ENCODE data around the gene CFAP61.
A peak's percentile ranks its signal among the peaks of the same experiment; 100 is the strongest.
"Not testable (repeated sequence)": the region's sequence is repeated elsewhere in the genome, so short reads cannot be mapped to it uniquely, and the experiment has no call there.

Gene CFAP61

DNA sequence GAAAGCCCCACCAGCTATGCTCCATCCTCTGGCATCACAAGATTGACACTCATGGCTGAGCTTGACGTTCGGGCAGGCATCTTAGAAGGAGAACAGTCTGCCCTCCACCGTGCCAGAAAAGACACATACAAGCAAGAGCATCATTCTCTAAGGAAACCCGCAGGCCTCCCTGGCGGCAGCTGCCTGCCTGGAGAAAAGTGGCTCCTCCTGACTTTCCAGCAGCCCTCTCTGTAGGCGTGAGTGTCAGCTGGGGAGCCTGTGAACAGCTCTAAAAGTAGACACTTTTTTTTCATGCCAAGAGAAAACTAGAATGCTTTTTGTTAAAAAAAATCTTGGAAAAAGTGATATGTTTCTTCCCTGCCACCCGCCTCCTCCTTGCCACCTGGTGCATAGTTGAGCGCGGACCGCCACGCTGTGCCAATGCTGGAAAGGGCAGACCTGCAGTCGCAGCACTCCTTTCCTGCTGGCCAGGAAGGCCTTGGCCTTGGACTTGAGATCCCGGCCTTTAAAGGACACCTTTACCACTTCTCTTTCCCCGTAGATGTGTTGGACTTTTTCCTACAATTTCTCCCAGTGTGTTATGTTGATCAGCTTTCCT, 285.9 kb downstream of the CFAP61 start:
- DNase-seq: no peak

DNA sequence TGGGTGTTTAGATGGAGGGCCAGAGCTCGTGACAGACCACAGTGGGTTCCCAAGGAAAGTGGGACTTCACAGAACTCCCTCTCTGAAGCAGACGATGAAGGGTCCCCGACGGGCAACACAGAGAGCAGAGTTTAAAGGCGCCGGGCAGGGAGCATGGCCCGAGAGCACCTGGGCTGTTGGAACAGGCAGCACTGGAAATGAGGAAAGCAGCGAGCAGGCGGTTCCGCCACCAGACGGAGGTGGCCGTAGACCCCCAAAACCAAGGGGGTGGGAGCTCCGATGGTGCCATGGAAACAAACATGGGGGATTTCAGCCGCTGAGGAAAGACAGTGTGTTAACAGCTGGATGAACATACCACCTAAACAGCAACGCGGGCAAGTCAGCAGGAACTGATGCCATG, 288.1 kb downstream of the CFAP61 start:
- DNase-seq: no peak

DNA sequence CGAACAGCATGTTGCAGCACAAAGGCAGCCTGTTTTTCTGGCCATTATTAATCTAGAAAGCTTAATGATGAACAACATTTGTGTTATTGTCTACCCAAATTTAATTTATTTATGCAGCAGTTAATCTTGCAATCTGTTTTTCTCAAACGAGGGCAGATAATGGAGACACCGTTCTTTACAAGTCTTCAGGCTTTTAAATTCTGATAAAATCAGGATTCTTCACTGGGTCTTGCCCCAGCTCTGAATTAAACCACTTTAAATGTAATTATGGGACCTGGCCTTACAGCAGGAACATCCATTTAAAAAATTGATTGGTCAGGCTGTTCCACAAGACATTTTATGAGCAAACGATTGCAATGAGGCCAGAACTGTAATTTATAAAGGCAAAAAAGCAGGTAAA, 289.0 kb downstream of the CFAP61 start:
- no peak for DNase-seq

DNA sequence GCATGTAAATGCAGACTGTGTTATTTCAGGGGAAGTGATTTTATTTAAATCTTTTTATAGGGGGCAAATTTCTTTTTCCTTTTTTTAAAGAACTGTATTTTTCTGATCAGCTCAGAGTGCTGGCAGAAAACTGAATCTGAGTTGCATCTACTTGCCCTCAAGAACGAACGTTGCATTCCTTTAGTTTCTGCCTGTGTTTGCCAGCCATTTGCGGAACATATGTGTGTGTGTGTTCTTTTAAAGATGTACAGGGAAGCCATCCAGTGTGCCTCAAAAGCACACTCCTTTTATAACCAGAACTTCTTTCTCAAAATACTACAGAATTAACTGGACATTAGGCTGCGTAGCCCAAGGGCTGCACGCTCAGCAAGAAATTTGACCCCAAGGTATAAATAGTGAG, 289.7 kb downstream of the CFAP61 start:
- no peak for DNase-seq

DNA sequence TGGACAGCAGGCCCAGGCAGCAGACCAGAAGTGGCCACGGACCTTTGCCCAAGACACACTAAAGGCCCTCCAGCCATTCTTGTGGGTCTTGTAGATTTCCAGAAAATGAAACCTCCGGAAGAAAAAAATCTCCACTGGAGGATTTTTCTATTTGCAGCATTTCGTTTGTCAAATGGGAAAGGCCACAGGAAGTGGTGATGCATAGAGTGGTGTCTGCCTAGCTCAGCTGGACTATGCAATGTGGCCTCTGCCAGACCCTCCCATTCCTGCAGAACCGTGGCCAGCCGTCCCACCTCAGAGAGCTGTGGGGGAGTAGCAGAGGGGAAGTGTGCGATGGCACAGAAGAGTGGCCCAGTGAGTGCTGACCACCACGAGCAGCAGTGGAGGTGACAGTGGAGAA, 291.6 kb downstream of the CFAP61 start:
- DNase-seq: no peak

DNA sequence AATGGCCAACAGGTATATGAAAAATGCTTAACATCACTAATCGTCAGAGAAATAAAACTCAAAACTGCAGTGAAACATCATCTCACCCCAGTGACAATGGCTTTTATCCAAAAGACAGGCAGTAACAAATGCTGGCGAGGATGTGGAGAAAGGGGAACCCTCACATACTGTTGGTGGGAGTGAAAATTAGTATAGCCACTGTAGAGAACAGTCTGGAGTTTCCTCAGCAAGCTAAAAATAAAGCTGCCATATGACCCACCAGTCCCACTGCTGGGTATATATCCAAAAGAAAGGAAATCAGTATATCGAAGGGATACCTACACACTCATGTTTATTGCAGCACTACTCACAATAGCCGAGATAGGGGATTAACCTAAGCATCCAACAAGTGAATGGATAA, 292.1 kb downstream of the CFAP61 start:
- no peak for DNase-seq

DNA sequence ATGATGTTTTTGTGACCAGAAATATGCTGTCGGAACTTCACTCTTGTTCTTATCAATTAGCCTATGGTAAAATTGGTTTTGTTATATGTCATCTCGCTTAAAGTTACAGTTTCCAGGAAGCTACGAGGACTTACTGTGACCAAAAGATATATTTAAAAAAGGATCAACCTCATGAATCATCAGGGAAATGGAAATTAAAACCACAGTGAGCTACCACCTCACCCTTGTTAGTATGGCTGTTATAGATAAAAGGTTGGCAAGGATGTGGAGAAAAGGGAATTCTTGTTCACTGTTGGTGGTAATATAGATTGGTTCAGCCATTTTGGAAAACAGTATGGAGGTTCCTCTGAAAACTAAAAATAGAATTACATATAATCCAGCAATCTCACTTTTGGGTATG, 301.2 kb downstream of the CFAP61 start:
- no peak for DNase-seq

DNA sequence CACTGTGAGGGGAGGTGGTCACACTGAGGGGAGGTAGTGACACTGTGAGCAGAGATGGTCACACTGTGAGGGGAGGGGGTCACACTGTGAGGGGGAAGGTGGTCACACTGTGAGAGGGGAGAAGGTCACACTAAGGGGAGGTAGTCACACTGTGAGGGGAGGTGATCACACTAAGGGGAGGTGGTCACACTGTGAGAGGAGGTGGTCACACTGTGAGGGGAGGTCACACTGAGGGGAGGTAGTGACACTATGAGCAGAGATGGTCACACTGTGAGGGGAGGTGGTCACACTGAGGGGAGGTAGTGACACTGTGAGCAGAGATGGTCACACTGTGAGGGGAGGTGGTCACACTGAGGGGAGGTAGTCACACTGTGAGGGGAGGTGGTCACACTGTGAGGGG, 303.2 kb downstream of the CFAP61 start:
- DNase-seq: not testable (repeated sequence)

DNA sequence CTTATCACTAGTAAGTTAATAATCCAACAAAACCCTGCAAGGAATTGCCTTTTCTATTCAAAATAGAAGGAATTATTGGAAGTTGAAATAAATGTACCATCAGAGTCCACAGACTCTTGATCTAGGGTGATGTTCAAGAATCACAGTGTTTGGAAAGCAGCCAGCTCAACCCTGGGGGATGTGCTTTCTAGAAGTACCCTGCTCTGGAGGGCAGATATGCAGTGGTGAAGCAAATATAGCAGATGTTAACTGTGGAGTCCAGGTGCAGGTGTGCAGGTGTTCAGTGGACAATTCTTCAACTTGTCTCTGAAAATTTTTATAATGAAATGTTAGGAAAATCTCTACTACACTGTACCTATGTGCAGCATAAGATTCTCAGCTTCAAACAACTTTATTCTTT, 306.5 kb downstream of the CFAP61 start:
- no peak for DNase-seq

DNA sequence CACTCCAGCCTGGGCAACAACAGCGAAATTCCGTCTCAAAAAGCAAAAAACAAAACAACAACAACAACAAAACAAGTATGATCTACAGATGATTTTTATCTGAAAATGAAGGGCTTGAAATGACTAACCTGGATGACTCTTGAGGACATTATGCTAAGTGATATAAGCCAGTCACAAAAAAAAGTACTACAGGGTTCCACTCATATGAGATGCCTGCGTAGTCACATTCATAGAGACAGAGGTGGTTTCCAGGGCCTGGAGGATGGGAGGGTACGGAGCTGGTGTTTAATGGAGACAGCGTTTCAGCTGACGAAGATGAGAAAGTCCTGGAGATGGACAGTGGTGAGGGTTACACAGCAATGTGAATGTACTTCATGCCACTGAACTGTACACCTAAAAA, 307.3 kb downstream of the CFAP61 start:
- DNase-seq: no peak

DNA sequence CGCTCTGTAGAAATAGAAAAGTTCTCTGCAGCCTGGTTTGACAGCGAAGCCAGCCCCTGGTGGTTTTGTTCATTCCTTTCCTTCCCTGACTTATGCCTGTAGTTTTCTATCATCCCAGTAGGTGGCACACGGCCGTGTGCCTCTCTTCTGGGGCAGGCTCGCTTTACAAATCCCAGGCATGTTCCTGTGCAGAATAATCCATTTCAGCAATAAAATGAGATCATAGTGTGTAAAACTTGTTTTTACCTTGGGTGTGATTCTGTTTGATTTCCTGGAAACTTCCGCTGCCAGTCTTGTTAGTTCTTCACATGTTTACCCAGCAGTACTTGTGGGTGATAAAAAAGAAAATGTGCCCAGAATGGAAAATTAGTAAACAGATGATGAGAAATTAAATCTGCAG, 308.1 kb downstream of the CFAP61 start:
- DNase-seq: peak in 2 of 6 experiments; percentile 2 to 5

DNA sequence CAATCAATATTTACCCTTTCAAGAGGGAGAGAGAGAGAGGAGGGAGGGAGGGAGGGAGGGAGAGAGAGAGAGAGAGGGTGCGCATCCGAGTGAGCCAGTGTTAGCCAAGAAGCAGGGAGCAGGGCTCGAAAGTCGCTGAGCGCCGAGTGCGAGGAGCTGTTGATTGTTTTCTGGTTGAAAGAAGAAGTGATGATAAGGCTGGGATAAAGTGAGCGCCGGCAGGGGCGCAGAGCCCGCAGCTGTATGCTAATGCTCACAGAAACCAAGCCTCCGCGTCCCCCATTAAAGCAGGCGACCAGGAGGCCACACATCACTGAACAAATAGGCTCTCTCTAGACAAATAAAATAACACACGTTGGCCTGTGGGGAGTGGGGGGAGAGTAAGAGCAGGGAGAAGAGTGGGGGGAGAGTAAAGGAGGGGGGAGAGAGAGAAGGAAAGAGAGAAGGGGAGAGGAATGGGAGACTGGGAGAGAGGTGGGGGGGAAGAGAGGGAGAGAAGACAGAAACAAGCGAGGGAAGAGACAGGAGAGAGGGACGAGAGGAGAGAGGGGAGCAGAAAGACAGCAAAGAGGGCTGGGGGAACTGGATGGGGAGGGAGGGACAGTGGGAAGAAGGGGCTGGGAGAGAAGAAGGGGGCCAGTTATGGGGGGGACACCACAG, 310.6 kb downstream of the CFAP61 start:
- DNase-seq: no peak

DNA sequence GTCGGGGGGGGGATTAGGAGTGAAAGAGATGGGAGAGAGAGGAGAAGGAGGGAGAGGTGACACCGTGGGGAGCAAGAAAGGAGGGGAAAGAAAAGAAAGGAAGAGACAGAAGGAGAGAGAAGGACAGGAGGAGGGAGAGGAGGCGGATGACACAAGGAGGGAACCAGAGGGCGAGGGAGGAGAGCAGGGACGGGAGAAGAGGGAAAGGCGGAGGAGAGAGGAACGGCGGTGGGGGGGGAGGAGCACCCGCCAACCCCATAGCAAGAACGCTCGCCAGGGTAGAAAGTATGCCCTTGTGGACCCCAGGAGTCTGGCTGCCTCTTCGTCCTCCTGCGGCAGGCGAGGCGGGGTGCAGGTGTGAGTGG, 311.1 kb downstream of the CFAP61 start:
- no peak for DNase-seq

DNA sequence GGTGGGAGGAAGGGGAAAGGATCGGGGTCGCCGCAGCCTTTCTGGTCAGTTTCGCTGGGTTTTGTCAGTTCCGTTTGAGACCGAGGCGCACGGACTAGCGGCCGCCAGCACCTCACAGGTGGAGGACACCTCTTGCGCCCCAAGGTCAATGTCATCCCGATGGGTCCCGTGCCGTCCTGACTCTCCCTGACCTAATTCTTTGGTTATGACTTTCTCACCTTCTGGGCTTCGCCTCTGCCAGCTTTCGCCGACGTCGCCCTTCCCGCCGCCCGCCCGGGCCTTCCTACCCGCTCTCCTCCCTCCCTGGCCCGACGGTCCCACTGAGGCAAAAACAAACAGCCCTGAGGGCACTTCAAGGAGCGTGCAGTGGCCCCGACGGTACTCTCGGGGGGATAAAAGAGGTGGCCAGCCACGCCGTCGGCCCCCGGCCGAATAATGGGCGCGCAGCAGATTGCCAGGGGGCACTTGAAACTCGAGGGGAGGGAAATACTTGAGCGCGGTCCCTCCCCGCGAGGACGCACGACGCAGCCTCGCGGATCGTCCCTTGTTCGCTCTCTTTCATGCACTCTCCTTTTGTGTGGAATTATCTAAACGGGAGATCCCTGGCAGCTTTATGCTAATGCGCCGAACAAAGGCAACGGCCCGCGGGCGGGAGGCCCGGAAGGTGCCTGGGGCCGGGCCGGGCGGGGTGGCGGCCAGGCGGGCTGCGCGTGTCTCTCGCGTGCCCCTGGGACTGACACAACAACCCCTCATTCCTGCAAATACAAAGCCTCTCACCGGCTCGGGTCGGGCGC, 311.7 kb downstream of the CFAP61 start:
- no peak for DNase-seq

DNA sequence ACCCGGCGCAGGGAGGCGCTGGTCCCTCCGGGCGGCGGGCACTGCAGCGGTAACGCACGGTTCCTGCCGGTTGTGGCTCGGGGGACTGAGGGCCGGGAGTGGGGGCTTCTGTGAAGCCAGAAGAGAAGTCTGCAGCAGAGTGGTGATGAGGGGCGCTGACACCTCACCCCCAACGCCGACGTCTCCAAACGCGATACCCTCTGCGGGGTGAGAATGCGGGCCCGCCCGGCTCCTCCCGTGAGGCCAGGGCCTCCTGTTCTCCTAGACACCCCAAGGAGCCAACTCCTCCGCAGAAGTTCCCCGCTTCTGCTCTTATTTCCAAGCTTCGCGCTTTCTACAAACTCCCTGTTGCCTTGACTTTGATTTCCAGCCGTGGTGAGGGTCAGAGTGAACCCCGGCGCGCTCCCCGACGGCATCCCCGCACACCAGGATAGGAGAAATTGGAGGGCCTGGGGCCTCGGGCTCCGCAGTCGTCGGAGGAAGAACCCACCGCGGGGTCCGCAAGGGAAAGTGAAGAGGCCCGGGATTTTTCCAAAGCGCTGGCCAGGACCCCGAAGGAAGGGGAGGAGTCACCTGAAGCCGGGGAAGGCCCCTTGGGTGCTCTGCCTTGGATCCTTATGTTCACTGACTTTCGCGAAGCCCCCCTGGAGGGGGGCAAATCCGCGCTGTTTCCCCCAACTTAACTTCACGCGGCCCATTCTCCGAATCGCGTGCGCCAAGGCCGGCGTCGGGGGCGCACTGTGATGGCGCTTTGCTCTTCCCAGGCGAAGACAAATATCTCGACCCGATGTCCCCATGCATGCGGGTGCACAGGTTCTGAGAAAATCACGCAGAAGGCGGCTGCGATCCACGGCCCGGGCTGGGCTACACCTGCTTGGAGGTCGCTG, 312.5 kb downstream of the CFAP61 start:
- DNase-seq: no peak

DNA sequence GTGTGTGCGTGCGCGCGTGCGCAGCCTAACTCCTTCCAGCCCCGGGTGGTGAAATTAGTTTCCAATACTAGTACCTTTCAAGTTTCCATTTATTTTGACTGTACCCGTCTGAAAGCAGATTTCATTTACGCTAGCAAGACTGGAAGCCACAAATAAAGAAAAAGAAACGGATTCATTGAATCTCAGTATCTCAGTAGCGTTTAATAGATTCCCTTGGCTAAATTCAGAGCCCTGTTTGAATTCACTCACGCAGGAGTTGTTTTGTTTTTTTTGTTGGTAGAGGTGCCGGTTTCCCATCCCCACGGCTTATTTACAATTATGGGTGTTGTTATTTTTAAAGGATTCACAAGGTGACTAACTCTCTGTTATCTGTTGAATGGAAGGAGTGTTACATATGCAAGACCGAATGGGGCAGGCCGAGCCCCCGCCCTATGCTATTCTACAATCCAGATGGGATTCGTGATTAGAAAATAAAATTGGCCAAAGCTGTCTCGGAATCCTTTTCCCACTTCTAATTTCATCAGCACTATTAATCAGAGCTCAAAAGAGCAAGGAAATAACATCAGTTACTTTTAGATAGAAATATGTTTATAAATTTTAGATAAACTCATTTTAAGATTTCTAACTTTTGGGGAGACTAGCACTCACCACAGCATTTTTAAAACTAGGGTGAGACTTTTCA, 313.3 kb downstream of the CFAP61 start:
- no peak for DNase-seq

DNA sequence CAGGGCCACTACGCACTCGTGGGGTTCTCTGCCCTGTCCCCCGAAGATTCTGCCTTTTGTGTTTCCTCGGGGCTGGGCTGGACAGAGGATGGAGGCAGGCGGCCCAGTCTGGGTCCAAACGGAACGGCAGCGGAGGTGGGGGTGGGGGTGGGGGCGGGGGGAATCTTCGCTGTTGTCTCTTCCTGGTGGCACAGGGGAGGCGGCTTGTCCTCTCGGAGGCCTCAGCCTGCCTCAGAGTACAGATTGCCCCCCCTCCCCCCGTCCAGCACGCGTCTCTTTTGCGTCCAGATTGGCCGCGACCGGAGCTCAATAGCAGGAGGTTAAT, 314.2 kb downstream of the CFAP61 start:
- no peak for DNase-seq

DNA sequence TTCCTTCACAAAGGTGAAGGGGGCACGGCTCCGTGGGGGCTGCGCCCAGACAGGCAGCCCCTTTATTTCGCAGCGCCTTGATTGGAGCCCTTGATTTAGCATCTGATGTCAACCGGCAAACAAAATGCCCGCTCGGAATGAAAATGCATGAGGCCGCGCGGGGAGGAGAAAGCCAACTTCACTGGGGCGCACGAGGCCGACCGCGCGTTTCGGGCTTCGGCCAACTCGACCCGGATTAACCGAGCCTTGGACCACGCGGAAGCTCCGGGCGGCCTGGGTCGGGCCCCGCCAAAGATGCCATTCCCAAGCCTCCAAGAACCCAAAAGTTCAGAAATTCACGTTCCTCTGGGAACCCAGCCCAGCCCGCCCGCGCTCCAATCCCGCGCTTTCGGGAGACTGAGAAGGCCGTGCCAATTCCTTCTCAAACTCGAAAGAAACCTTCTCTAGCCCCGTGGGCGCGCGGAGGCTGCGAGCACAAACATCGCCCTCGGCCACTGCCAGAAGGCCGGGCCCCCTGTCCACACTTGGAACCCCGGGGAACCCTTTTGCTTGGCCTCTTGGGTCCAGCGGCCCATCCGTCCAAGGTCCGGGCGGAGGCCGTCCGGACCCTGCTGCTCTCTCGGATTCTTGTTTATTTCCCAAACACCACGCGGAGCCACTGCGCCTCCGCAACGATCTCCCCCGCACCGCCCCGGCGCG, 314.7 kb downstream of the CFAP61 start:
- no peak for DNase-seq

DNA sequence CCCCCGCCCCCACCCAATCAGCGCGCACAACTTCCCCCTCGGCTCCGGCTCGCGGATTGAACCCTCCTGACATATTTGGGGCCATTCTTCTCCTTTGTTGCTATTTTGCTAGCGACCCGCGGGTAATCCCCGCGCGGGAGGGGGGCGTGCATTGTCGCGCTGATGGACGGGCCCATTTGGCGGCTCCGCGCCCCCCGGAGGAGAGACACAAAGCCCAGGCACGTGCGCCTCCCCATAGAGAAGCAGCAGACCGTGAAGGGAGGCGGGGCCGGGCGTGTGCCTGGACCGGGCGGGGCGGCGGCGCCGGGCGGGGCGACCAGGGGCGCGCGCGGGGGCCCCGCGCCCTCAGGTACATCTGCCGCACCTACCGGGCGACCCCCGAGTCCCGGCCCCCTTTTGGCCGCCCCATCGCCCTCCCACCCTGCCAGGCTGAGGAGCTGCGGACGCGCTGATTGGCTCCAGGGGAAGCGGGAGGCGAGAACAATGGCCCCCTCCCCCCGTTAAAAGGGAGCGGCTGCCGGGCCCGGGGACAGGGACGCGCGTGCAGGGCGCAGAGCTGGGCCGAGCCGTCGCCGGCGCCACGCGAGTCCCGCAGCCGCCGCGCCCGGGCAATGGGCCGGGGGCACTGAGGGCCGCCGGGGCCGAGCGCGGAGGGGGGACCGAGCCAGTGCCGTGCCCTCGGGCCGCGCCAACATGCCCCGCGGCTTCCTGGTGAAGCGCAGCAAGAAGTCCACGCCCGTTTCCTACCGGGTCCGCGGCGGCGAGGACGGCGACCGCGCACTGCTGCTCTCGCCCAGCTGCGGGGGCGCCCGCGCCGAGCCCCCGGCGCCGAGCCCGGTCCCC, 315.5 kb downstream of the CFAP61 start, which contains the start of gene INSM1:
Gene INSM1, plus strand, starts transcription at position 530 of the 843 bp plus-strand sequence. Its CDS starts 164 bp downstream, at position 694.
- no peak for DNase-seq

DNA sequence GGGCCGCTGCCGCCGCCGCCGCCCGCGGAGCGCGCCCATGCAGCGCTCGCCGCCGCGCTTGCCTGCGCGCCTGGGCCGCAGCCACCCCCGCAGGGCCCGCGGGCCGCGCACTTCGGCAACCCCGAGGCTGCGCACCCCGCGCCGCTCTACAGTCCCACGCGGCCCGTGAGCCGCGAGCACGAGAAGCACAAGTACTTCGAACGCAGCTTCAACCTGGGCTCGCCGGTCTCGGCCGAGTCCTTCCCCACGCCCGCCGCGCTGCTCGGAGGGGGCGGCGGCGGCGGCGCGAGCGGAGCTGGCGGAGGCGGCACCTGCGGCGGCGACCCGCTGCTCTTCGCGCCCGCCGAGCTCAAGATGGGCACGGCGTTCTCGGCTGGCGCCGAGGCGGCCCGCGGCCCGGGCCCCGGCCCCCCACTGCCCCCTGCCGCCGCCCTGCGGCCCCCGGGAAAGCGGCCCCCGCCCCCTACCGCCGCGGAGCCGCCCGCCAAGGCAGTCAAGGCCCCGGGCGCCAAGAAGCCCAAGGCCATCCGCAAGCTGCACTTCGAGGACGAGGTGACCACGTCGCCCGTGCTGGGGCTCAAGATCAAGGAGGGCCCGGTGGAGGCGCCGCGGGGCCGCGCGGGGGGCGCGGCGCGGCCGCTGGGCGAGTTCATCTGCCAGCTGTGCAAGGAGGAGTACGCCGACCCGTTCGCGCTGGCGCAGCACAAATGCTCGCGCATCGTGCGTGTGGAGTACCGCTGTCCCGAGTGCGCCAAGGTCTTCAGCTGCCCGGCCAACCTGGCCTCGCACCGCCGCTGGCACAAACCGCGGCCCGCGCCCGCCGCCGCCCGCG, 316.3 kb downstream of the CFAP61 start:
- no peak for DNase-seq
